Measurements from ENCODE around the gene PDCD6IP. TPM values are rescaled to one million over a fixed set of nuclear protein-coding genes. Genes with fewer than 3 reads are reported as not detected.

The PDCD6IP gene
- total and polyA plus RNA-seq, 2 of the 13 experiments (the other 11 are each of a cell fraction or from before 2014, with no cell fraction given), result 62.5 to 85.6 TPM

DNA sequence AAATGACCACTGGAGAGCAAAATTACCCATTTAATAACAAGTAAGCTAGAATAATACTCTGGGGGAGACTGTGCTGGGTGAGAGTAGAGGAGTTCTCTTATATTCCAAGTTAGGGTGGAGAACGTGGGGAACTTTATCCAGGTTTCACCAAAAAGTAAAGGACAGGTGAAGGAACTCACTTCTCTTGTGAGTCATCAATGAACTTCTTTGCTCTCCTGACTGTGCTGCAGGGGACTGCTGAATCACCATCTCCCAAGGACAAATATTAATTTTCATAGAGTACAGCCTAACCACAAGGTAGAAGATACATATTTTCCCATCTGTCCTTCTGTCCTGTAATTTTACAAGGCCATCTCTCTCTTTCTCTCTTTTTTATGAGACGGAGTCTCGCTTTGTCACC, 8.3 kb upstream of the PDCD6IP start:
- H3K27me3 ChIP-seq (ENCODE audit: control insufficient read depth in 1 of 2, insufficient read depth in 2 of 2, low read length in 2 of 2), result no peaks in the 10 kb centered on the region
- CTCF ChIA-PET (ENCODE audit: low intra/inter-chr PET ratio, low total read pairs), result no interaction called here
- POLR2A ChIA-PET, result interaction anchor here (2.1 kb wide), 1 partner anchor 8 kb away, joined by 8 read pairs; the partner anchor contains the start of gene PDCD6IP
- DNase-seq (ENCODE audit: low spot score), result no peak
- no peaks in the 10 kb centered on the region for H4K20me1 ChIP-seq (ENCODE audit: insufficient read depth, low read length)
- TF ChIP-seq, protein P1, sequence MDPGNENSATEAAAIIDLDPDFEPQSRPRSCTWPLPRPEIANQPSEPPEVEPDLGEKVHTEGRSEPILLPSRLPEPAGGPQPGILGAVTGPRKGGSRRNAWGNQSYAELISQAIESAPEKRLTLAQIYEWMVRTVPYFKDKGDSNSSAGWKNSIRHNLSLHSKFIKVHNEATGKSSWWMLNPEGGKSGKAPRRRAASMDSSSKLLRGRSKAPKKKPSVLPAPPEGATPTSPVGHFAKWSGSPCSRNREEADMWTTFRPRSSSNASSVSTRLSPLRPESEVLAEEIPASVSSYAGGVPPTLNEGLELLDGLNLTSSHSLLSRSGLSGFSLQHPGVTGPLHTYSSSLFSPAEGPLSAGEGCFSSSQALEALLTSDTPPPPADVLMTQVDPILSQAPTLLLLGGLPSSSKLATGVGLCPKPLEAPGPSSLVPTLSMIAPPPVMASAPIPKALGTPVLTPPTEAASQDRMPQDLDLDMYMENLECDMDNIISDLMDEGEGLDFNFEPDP (CRISPR knock-in tag; conservative IDR thresholded peaks at IDR 0.05), result no peak
- TF ChIP-seq ZNF354B (CRISPR knock-in tag; IDR thresholded peaks at IDR 0.05), result no peak
- TF ChIP-seq NPAS2 (CRISPR knock-in tag; IDR thresholded peaks at IDR 0.05; ENCODE audit: borderline replicate concordance), result no peak
- no peak for TF ChIP-seq ARNT2 (CRISPR knock-in tag; IDR thresholded peaks at IDR 0.05; ENCODE audit: low read depth)
- no peak for TF ChIP-seq ZNF333 (CRISPR knock-in tag; IDR thresholded peaks at IDR 0.05; ENCODE audit: borderline replicate concordance)
- TF ChIP-seq IRX3 (CRISPR knock-in tag; IDR thresholded peaks at IDR 0.05; ENCODE audit: borderline replicate concordance, low read depth), result no peak
- no peak for TF ChIP-seq ZKSCAN1 (IDR thresholded peaks at IDR 0.05; ENCODE audit: low read length)
- no peak for TF ChIP-seq NR2F6 (IDR thresholded peaks at IDR 0.05)
- TF ChIP-seq NR2F6 (CRISPR knock-in tag; IDR thresholded peaks at IDR 0.05), result no peak
- no peak for TF ChIP-seq MEIS1 (CRISPR knock-in tag; IDR thresholded peaks at IDR 0.05; ENCODE audit: borderline replicate concordance)
- no peak for TF ChIP-seq WIZ (CRISPR knock-in tag; IDR thresholded peaks at IDR 0.05)
- TF ChIP-seq KLF13 (CRISPR knock-in tag; IDR thresholded peaks at IDR 0.05), result no peak
- TF ChIP-seq LRRFIP1 (CRISPR knock-in tag; conservative IDR thresholded peaks at IDR 0.05), result no peak
- TF ChIP-seq, protein P2, sequence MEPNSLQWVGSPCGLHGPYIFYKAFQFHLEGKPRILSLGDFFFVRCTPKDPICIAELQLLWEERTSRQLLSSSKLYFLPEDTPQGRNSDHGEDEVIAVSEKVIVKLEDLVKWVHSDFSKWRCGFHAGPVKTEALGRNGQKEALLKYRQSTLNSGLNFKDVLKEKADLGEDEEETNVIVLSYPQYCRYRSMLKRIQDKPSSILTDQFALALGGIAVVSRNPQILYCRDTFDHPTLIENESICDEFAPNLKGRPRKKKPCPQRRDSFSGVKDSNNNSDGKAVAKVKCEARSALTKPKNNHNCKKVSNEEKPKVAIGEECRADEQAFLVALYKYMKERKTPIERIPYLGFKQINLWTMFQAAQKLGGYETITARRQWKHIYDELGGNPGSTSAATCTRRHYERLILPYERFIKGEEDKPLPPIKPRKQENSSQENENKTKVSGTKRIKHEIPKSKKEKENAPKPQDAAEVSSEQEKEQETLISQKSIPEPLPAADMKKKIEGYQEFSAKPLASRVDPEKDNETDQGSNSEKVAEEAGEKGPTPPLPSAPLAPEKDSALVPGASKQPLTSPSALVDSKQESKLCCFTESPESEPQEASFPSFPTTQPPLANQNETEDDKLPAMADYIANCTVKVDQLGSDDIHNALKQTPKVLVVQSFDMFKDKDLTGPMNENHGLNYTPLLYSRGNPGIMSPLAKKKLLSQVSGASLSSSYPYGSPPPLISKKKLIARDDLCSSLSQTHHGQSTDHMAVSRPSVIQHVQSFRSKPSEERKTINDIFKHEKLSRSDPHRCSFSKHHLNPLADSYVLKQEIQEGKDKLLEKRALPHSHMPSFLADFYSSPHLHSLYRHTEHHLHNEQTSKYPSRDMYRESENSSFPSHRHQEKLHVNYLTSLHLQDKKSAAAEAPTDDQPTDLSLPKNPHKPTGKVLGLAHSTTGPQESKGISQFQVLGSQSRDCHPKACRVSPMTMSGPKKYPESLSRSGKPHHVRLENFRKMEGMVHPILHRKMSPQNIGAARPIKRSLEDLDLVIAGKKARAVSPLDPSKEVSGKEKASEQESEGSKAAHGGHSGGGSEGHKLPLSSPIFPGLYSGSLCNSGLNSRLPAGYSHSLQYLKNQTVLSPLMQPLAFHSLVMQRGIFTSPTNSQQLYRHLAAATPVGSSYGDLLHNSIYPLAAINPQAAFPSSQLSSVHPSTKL (CRISPR knock-in tag; IDR thresholded peaks at IDR 0.05), result no peak
- no peak for TF ChIP-seq NFE2L2 (IDR thresholded peaks at IDR 0.05; ENCODE audit: low read length)
- TF ChIP-seq SIN3B (IDR thresholded peaks at IDR 0.05; ENCODE audit: low read length), result no peak
- TF ChIP-seq NR3C1 (CRISPR knock-in tag; IDR thresholded peaks at IDR 0.05), result no peak
- H3K79me2 ChIP-seq (ENCODE audit: insufficient read depth, low read length), result no peaks in the 10 kb centered on the region
- H3K4me1 ChIP-seq (ENCODE audit: insufficient read depth, low read length), result peaks cover 18% of the 10 kb centered on the region
- H3K4me3 ChIP-seq (replicated peaks in 1 of 3; ENCODE audit: insufficient read depth in 1 of 3, low read depth in 2 of 3, low read length in 3 of 3), result no peak overlapping the region
- no TSS peak for BruUV-seq (replicated peaks)
- no peak for ATAC-seq
- no peaks in the 10 kb centered on the region for H3K36me3 ChIP-seq (replicated peaks in 1 of 2; ENCODE audit: control insufficient read depth in 1 of 2, insufficient read depth in 2 of 2, low read length in 2 of 2)
- intact Hi-C loops (cut with micrococcal nuclease; ENCODE audit: unreplicated experiment), result loop anchor here (10.0 kb wide), 1 partner anchor 345 kb away; the partner anchor contains the start of gene UBP1
- no peak overlapping the region for H3K4me2 ChIP-seq (ENCODE audit: low read depth, low read length)
- no peaks in the 10 kb centered on the region for H3K9me3 ChIP-seq (ENCODE audit: low read length)
- H3K9ac ChIP-seq (ENCODE audit: insufficient read depth, low read depth, low read length), result no peak overlapping the region
- in situ Hi-C loops (cut with HindIII; ENCODE audit: extremely low pct_ligation_motif_present, low pct_unique_long_range_greater_than_20kb), result no loop called here
- no peak for FAIRE-seq
- 61% methylated on average over 3 of the region's 3 CpGs for WGBS (ENCODE audit: low lambda C conversion rate)
- H2AFZ ChIP-seq (ENCODE audit: low read length), result no peak overlapping the region
- no peak overlapping the region for H3K27ac ChIP-seq (ENCODE audit: extremely low read length, insufficient read depth, low read length)
